ENCODE results near the gene SGSM1.

The SGSM1 gene

GRCh38 chr22:24772493-24773220 lies 33.4 kb upstream of the SGSM1 start:
- Histone ChIP-seq H3K9me3 (ENCODE audit: control insufficient read depth, low read length) (no peaks in the 10 kb centered on the region), H3K27me3 (ENCODE audit: control insufficient read depth, insufficient read depth, low read length, poor library complexity, severe bottlenecking) (no peaks in the 10 kb centered on the region), H3K4me3 (ENCODE audit: insufficient read depth, low read depth, low read length) (no peak overlapping the region), H3K4me1 (ENCODE audit: control insufficient read depth, insufficient read depth, low read length) (no peaks in the 10 kb centered on the region), H3K27ac (ENCODE audit: insufficient read depth, low read depth, low read length, poor library complexity, severe bottlenecking) (no peak overlapping the region), H3K36me3 (ENCODE audit: control insufficient read depth, insufficient read depth, low read length) (no peaks in the 10 kb centered on the region)
- 57 to 59% methylated on average over 7 of the region's 7 CpGs for WGBS, 2 experiments

DNA sequence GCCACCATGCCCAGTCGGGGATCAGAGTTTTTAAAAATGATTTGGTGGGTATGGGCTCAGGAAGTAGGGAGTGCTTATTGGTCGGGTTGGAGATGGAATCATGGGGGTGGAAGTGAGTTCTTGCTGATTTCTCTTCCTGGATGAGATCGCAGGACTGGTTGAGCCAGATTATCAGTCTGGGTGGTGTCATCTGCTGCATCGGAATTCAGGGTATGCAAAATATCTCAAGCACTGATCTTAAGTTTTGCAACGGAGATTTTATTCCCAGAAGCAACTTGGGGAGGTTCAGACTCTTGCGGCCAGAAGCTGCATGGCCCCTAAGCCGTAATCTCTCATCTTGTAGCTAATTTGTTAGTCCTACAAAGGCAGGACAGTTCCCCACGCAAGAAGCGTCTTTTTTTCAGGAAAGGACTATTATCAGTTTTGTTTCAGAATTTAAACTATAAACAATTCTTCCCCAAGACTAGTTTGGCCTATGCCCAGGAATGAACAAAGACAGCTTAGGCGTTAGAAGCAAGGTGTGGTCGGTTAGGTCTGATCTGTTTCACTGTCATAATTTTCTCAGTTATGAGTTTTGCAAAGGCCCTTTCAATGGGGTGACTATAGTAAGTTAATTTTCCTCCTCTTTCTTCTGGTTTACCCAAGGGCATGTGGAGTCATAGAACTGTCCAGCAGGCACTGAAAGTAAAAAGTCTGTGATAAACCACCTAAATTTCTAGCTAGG lies 30.1 kb upstream of the SGSM1 start:
- H3K36me3 ChIP-seq (ENCODE audit: control insufficient read depth, insufficient read depth, low read length) = no peaks in the 10 kb centered on the region
- 75 to 78% methylated on average over 11 of the region's 11 CpGs for WGBS, 2 experiments
- no peaks in the 10 kb centered on the region for H3K9me3 ChIP-seq (ENCODE audit: control insufficient read depth, low read length)
- H3K4me3 ChIP-seq (ENCODE audit: insufficient read depth, low read depth, low read length) = no peak overlapping the region
- H3K27ac ChIP-seq (ENCODE audit: insufficient read depth, low read depth, low read length, poor library complexity, severe bottlenecking) = no peak overlapping the region
- H3K27me3 ChIP-seq (ENCODE audit: control insufficient read depth, insufficient read depth, low read length, poor library complexity, severe bottlenecking) = no peaks in the 10 kb centered on the region
- no peaks in the 10 kb centered on the region for H3K4me1 ChIP-seq (ENCODE audit: control insufficient read depth, insufficient read depth, low read length)

GRCh38 chr22:24776525-24776924 lies 29.5 kb upstream of the SGSM1 start:
- Histone ChIP-seq H3K36me3 (ENCODE audit: control insufficient read depth, insufficient read depth, low read length) (no peaks in the 10 kb centered on the region), H3K27me3 (ENCODE audit: control insufficient read depth, insufficient read depth, low read length, poor library complexity, severe bottlenecking) (no peaks in the 10 kb centered on the region), H3K4me1 (ENCODE audit: control insufficient read depth, insufficient read depth, low read length) (no peaks in the 10 kb centered on the region), H3K27ac (ENCODE audit: insufficient read depth, low read depth, low read length, poor library complexity, severe bottlenecking) (no peak overlapping the region), H3K4me3 (ENCODE audit: insufficient read depth, low read depth, low read length) (no peak overlapping the region), H3K9me3 (ENCODE audit: control insufficient read depth, low read length) (no peaks in the 10 kb centered on the region)
- WGBS, 2 experiments = 92 to 94% methylated on average over 5 of the region's 5 CpGs

DNA sequence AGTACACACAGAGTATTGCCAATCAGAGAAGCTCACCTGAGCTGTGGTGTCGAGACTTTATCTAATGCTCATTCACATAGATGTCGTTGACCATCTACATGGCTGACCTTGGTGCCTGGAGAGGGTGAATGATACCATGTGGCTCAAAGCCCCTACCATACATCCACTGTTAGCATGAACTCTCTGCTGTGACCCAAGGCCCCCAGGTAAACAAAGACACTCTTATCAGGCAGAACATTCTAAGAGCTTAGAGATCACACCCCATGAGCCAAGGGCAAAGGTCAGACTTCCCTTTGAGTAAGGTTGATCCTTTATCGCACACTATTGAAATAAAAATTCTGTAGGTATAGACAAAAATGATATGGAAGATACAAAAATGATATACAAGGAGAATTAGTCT lies 16.5 kb upstream of the SGSM1 start:
- Histone ChIP-seq H3K9me3 (ENCODE audit: control insufficient read depth, low read length) (no peaks in the 10 kb centered on the region), H3K27ac (ENCODE audit: insufficient read depth, low read depth, low read length, poor library complexity, severe bottlenecking) (no peak overlapping the region), H3K4me1 (ENCODE audit: control insufficient read depth, insufficient read depth, low read length) (no peaks in the 10 kb centered on the region), H3K4me3 (ENCODE audit: insufficient read depth, low read depth, low read length) (no peak overlapping the region), H3K27me3 (ENCODE audit: control insufficient read depth, insufficient read depth, low read length, poor library complexity, severe bottlenecking) (no peaks in the 10 kb centered on the region), H3K36me3 (ENCODE audit: control insufficient read depth, insufficient read depth, low read length) (no peaks in the 10 kb centered on the region)
- WGBS, 2 experiments = 94 to 98% methylated on average over 2 to 3 of the region's 3 CpGs

GRCh38 chr22:24791362-24791761 lies 14.6 kb upstream of the SGSM1 start:
- Histone ChIP-seq H3K36me3 (ENCODE audit: control insufficient read depth, insufficient read depth, low read length) (no peaks in the 10 kb centered on the region), H3K27me3 (ENCODE audit: control insufficient read depth, insufficient read depth, low read length, poor library complexity, severe bottlenecking) (no peaks in the 10 kb centered on the region), H3K9me3 (ENCODE audit: control insufficient read depth, low read length) (no peaks in the 10 kb centered on the region), H3K4me3 (ENCODE audit: insufficient read depth, low read depth, low read length) (no peak overlapping the region), H3K4me1 (ENCODE audit: control insufficient read depth, insufficient read depth, low read length) (no peaks in the 10 kb centered on the region), H3K27ac (ENCODE audit: insufficient read depth, low read depth, low read length, poor library complexity, severe bottlenecking) (no peak overlapping the region)
- 93% methylated on average over 6 of the region's 6 CpGs for WGBS, 2 experiments

- Histone ChIP-seq H3K4me1 (ENCODE audit: control insufficient read depth, insufficient read depth, low read length) (no peaks in the 10 kb centered on the region), H3K9me3 (ENCODE audit: control insufficient read depth, low read length) (no peaks in the 10 kb centered on the region), H3K27ac (ENCODE audit: insufficient read depth, low read depth, low read length, poor library complexity, severe bottlenecking) (no peak overlapping the region), H3K27me3 (ENCODE audit: control insufficient read depth, insufficient read depth, low read length, poor library complexity, severe bottlenecking) (no peaks in the 10 kb centered on the region), H3K36me3 (ENCODE audit: control insufficient read depth, insufficient read depth, low read length) (no peaks in the 10 kb centered on the region), H3K4me3 (ENCODE audit: insufficient read depth, low read depth, low read length) (no peak overlapping the region)
- WGBS, 2 experiments = 94 to 95% methylated on average over 3 of the region's 3 CpGs
Measured at GRCh38 chr22:24796056-24796455, 10.0 kb upstream of the SGSM1 start.

DNA sequence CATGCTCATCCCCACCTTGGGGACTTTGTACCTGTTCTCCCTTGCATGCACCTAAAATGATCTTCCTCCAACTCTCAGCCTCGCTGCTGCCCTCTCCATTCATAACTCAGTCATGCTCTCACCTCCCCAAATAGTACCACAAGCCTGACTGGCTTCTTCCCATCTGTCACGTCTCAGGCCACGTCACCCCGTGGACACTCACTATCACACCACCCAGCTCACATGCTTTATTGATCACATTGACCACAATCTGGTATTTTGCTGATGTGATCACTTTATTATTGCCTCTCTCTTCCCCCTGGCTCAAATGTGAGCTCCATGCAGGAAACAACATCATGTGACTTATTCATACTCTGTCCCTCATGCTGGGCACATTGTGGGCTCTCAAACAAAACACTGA lies 9.2 kb upstream of the SGSM1 start:
- WGBS, 2 experiments = 86 to 88% methylated on average over 4 of the region's 4 CpGs
- Histone ChIP-seq H3K36me3 (ENCODE audit: control insufficient read depth, insufficient read depth, low read length) (no peaks in the 10 kb centered on the region), H3K9me3 (ENCODE audit: control insufficient read depth, low read length) (no peaks in the 10 kb centered on the region), H3K27ac (ENCODE audit: insufficient read depth, low read depth, low read length, poor library complexity, severe bottlenecking) (no peak overlapping the region), H3K4me3 (ENCODE audit: insufficient read depth, low read depth, low read length) (no peak overlapping the region), H3K27me3 (ENCODE audit: control insufficient read depth, insufficient read depth, low read length, poor library complexity, severe bottlenecking) (no peaks in the 10 kb centered on the region), H3K4me1 (ENCODE audit: control insufficient read depth, insufficient read depth, low read length) (no peaks in the 10 kb centered on the region)

GRCh38 chr22:24801901-24802465 lies 4.0 kb upstream of the SGSM1 start:
- 87 to 91% methylated on average over 6 of the region's 6 CpGs for WGBS, 2 experiments
- Histone ChIP-seq H3K27me3 (ENCODE audit: control insufficient read depth, insufficient read depth, low read length, poor library complexity, severe bottlenecking) (peaks cover 5% of the 10 kb centered on the region), H3K36me3 (ENCODE audit: control insufficient read depth, insufficient read depth, low read length) (no peaks in the 10 kb centered on the region), H3K4me1 (ENCODE audit: control insufficient read depth, insufficient read depth, low read length) (no peaks in the 10 kb centered on the region), H3K4me3 (ENCODE audit: insufficient read depth, low read depth, low read length) (no peak overlapping the region), H3K9me3 (ENCODE audit: control insufficient read depth, low read length) (no peaks in the 10 kb centered on the region), H3K27ac (ENCODE audit: insufficient read depth, low read depth, low read length, poor library complexity, severe bottlenecking) (no peak overlapping the region)

DNA sequence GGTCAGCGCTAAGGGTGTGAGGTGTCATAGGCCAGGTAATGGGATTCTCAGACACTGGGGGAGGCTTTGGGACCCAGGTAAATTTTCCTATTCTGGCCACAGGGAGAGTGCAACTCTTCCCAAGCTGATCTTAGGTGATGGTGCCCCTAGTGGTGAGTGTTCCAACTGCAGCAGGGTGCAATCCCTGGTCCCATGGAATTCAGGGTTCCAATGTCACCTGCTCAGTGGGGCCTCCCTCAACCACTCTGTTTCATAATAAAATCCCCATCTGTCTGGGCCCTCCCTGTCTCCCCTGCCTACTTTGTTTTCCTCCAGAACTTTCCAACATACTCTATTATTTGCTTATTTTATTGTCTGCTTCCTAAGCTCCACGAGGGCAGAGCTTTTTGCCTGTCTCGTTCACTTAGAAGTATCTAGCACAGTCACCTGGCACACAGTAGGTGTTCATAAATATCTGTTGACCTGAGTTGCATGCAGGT lies 2.9 kb upstream of the SGSM1 start:
- Histone ChIP-seq H3K9me3 (ENCODE audit: control insufficient read depth, low read length) (no peaks in the 10 kb centered on the region), H3K27ac (ENCODE audit: insufficient read depth, low read depth, low read length, poor library complexity, severe bottlenecking) (no peak overlapping the region)
- WGBS, 2 experiments = 63 to 67% methylated on average over 3 of the region's 3 CpGs

GRCh38 chr22:24806663-24807001 lies 621 bp downstream of the SGSM1 start:
- no peak overlapping the region for H3K27ac ChIP-seq (ENCODE audit: insufficient read depth, low read depth, low read length, poor library complexity, severe bottlenecking)
- 44 to 50% methylated on average over 11 of the region's 11 CpGs for WGBS, 2 experiments
- peaks cover 5% of the 10 kb centered on the region for H3K27me3 ChIP-seq (ENCODE audit: control insufficient read depth, insufficient read depth, low read length, poor library complexity, severe bottlenecking)
- H3K4me3 ChIP-seq (ENCODE audit: insufficient read depth, low read depth, low read length) = peak overlapping the region; percentile 37
- no peaks in the 10 kb centered on the region for H3K9me3 ChIP-seq (ENCODE audit: control insufficient read depth, low read length)
- H3K4me1 ChIP-seq (ENCODE audit: control insufficient read depth, insufficient read depth, low read length) = peaks cover 9% of the 10 kb centered on the region
- H3K36me3 ChIP-seq (ENCODE audit: control insufficient read depth, insufficient read depth, low read length) = no peaks in the 10 kb centered on the region

More for the DNA sequence above, 2.9 kb upstream of the SGSM1 start:
- Histone ChIP-seq H3K4me3 (ENCODE audit: insufficient read depth, low read depth, low read length) (no peak overlapping the region), H3K27me3 (ENCODE audit: control insufficient read depth, insufficient read depth, low read length, poor library complexity, severe bottlenecking) (peaks cover 5% of the 10 kb centered on the region), H3K4me1 (ENCODE audit: control insufficient read depth, insufficient read depth, low read length) (no peaks in the 10 kb centered on the region), H3K36me3 (ENCODE audit: control insufficient read depth, insufficient read depth, low read length) (no peaks in the 10 kb centered on the region)

Measured in ectodermal cell (in vitro differentiated cells).